ENCODE measurements around the gene BMP10.

Gene BMP10, protein sequence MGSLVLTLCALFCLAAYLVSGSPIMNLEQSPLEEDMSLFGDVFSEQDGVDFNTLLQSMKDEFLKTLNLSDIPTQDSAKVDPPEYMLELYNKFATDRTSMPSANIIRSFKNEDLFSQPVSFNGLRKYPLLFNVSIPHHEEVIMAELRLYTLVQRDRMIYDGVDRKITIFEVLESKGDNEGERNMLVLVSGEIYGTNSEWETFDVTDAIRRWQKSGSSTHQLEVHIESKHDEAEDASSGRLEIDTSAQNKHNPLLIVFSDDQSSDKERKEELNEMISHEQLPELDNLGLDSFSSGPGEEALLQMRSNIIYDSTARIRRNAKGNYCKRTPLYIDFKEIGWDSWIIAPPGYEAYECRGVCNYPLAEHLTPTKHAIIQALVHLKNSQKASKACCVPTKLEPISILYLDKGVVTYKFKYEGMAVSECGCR

DNA sequence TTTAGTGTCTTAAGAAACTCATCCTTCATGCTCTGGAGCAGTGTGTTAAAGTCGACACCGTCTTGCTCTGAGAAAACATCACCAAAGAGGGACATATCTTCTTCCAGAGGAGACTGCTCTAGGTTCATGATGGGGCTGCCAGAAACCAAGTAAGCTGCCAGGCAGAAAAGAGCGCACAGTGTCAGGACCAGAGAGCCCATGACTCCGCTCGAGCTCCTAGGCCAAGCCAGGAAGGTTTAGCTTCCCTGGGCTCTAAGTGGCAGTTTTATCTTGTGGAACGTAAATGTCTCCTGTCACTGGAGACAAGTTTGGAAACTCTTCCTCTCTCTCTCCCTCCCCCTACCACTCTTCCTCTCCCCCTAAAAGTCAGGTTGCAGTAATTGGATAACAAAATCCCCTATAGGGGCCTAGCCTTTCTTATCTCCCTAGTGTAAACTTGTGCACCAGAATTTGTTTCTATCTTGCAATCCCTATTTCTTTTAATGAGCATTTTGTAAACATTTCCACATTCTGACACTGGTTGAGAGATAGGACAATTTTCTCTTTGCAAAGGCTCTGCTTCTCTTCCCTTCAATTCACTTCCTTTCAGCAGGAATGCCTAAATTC is at the start of gene BMP10:
Gene BMP10, minus strand, starts transcription at position 239 of the 606 bp plus-strand sequence. Its CDS starts 39 bp downstream, at position 200.
- no peak within 1 kb of the TSS for H3K4me3 ChIP-seq (ENCODE audit: low read length)
- TF ChIP-seq, protein P1, sequence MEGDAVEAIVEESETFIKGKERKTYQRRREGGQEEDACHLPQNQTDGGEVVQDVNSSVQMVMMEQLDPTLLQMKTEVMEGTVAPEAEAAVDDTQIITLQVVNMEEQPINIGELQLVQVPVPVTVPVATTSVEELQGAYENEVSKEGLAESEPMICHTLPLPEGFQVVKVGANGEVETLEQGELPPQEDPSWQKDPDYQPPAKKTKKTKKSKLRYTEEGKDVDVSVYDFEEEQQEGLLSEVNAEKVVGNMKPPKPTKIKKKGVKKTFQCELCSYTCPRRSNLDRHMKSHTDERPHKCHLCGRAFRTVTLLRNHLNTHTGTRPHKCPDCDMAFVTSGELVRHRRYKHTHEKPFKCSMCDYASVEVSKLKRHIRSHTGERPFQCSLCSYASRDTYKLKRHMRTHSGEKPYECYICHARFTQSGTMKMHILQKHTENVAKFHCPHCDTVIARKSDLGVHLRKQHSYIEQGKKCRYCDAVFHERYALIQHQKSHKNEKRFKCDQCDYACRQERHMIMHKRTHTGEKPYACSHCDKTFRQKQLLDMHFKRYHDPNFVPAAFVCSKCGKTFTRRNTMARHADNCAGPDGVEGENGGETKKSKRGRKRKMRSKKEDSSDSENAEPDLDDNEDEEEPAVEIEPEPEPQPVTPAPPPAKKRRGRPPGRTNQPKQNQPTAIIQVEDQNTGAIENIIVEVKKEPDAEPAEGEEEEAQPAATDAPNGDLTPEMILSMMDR (conservative IDR thresholded peaks at IDR 0.05; ENCODE audit: low read length), result no peak
- no peak for DNase-seq (ENCODE audit: low read depth)

DNA sequence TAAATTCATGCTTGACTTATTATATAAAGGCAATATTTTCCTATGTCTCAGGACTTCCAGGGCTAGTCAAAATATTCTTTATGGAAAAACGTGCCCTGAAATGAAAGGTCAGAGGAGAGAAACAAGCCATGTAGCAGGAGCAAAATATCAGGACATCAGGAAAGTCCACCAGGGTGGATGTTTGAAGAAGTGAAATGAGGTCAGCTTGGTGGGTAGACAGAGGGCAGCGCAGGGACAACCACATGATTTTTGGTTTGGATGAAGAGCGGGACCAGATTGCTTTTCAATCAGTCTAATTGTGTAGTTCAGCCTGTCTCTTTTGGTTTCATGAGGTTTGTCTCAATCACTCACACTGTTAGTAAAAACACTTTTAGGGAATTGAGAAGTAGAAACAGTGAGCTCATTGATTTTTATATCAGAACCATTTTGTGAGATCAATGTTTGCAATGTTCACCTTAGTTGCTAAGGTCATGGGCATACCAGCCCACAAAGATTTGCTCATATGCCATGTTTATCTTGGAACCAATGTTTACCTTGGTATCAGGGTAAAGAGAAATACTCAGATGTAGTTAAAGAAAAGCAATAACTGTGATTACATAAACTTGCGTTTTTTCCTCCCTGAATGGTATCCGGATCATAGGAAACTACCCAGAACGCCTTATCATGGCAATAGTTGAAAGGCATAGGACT is 49.4 kb upstream of the BMP10 start:
- no peak for DNase-seq (ENCODE audit: low read depth)
- H3K4me3 ChIP-seq (ENCODE audit: low read length), result no peak overlapping the region
- TF ChIP-seq, protein P1 (conservative IDR thresholded peaks at IDR 0.05; ENCODE audit: low read length), result no peak

DNA sequence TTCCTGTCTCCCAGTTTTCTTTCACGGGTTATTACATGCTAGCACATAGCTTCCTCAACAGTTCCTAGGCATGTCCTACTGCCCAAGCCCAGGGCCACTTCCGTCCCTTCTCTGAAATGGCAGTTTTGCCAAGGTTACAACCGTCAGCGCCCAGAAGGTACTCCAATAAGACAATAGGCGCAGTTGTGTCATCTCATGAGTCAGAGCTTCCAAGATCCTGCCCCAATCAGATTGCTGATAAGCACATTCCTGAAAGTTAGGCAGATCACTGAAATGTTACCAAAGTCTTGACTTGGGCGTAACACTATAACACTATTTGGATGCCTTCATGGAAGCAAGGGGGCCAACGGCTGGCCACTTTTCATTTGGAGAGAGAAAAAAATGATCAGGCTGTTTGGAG is 47.3 kb upstream of the BMP10 start:
- TF ChIP-seq, protein P1 (conservative IDR thresholded peaks at IDR 0.05; ENCODE audit: low read length), result no peak
- H3K4me3 ChIP-seq (ENCODE audit: low read length), result no peak overlapping the region
- DNase-seq (ENCODE audit: low read depth), result no peak

DNA sequence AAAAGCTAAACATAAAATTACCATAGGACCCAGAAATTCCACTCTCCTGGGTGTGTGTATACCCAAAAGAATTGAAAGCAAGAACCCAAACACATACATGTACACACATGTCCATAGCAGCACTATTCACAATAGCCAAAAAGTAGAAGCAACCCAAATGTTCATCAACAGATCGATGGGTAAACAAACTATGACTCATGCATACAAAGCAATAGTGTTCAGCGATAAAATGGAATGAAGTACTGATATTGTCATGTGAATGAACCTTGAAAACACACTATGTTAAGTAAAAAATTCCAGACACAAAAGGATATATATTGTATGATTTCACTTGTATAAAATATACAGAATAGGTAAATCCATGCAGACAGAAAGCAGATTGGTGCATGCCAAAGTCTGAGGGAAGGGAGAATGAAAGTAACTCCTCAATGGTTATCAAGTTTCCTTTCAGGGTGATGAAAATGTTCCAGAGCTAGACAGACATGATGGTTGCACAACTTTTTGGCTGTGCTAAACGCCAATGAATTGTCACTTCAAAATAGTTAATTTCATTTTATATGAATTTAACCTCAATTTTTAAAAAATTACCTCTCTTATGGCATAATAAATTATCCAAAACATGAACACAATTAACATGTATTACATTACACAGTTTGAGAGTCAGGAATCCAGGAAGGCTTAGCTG is 46.0 kb upstream of the BMP10 start:
- TF ChIP-seq, protein P1 (conservative IDR thresholded peaks at IDR 0.05; ENCODE audit: low read length), result no peak
- H3K4me3 ChIP-seq (ENCODE audit: low read length), result no peak overlapping the region
- DNase-seq (ENCODE audit: low read depth), result no peak

DNA sequence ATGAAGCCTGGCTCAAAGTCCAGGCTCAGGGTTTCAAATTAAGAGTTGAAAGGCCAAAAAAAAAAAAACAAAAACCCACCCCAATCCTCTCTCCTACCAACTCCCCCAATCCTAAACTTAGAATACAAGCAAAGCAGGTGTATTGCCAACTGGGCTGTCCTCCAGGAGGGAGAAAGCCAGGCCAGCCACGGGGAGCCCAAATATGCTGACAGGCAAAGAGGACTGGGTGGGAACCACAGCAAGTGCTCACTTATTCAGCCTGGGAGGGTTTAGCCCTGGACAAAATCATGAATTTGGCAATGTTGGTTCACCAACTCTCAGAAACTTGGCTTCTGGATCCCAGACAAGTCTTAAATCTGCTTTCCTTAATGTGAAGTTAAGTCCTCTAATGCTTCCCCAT is 45.0 kb upstream of the BMP10 start:
- TF ChIP-seq, protein P1 (conservative IDR thresholded peaks at IDR 0.05; ENCODE audit: low read length), result no peak
- no peak overlapping the region for H3K4me3 ChIP-seq (ENCODE audit: low read length)
- no peak for DNase-seq (ENCODE audit: low read depth)

DNA sequence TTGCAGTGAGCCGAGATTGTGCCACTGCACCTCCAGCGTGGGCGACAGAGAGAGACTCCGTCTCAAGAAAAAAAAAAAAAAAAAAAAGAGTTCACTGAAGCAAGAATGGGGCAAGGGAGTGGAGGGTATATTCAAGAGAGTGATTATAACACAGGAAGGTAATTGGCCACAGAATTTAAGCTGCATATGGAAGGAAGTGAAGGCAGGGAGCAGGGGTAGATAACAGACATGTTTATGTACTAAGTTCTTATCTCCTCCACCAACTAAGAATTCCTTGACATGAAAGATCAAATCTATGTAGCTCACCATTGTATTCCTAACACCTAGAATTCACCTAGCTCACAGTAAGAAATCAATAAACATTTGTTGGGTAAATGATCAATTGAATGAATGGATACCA is 44.2 kb upstream of the BMP10 start:
- no peak overlapping the region for H3K4me3 ChIP-seq (ENCODE audit: low read length)
- DNase-seq (ENCODE audit: low read depth), result no peak
- TF ChIP-seq, protein P1 (conservative IDR thresholded peaks at IDR 0.05; ENCODE audit: low read length), result no peak
